NCI-H146 treated with DMSO at 0.1 percent for 48 hours (cell line): Measurements from ENCODE around the gene PTMS.

ENCODE experiments used
- DNase-seq: peaks from one replicate; lab custom pipeline; 2025; ENCODE audit not compliant: unreplicated experiment; lab: John Stamatoyannopoulos, UW

The PTMS gene

DNA sequence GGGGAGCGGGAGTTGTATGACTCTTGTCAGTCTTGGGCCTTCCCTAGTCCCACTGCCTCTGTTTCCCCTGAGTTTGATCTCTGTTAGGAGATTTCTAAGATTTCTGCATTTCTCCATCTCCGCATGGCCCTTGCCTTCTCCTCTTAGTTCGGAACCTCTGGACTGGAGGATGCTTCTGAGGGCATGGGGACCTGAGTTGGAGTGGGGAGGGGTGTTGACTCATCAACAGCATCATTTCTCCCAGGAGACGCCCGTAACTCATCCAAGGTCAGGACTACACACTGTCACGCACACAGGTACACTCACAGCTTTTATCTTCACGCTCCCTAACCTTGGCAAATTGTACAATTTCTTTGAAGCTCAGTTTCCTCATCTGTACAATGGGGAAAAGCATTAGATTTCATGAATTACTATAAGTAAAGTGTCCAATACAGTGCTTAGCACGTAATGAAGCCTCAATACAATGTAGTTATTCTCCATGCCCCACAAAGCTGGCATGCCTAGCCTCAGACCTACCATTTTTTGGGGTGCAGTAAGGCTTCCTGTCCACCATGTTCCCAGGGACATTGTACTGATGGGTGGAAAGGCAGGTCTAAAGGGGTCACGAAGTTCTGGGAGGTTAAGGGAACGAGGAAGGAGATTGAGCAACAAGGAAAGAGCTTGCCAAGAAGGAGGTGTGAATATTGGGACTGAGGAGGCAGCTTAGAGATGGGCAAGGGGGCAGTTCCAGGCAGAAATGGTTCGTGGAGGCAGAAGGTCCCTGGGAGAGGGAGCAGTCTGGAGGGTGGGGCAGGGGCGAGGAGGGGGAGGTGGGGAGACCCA, 5.6 kb downstream of the PTMS start:
- no peak for DNase-seq

DNA sequence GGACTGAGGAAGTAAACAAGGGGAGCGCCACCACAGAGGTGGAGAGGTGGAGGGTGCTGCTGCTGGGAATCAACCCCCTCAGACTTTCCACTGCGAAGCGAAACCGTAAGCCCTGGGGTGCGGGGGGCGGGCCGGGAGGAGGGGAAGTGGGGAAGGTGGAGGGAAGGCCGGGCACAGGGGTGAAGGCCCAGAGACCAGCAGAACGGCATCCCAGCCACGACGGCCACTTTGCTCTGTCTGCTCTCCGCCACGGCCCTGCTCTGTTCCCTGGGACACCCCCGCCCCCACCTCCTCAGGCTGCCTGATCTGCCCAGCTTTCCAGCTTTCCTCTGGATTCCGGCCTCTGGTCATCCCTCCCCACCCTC, 6.2 kb downstream of the PTMS start, which contains the start of gene LAG3:
Gene LAG3 (plus strand): TSS at position 190 of the 365 bp plus-strand sequence. CDS start 333 bp downstream, outside the sequence.
- no peak for DNase-seq

DNA sequence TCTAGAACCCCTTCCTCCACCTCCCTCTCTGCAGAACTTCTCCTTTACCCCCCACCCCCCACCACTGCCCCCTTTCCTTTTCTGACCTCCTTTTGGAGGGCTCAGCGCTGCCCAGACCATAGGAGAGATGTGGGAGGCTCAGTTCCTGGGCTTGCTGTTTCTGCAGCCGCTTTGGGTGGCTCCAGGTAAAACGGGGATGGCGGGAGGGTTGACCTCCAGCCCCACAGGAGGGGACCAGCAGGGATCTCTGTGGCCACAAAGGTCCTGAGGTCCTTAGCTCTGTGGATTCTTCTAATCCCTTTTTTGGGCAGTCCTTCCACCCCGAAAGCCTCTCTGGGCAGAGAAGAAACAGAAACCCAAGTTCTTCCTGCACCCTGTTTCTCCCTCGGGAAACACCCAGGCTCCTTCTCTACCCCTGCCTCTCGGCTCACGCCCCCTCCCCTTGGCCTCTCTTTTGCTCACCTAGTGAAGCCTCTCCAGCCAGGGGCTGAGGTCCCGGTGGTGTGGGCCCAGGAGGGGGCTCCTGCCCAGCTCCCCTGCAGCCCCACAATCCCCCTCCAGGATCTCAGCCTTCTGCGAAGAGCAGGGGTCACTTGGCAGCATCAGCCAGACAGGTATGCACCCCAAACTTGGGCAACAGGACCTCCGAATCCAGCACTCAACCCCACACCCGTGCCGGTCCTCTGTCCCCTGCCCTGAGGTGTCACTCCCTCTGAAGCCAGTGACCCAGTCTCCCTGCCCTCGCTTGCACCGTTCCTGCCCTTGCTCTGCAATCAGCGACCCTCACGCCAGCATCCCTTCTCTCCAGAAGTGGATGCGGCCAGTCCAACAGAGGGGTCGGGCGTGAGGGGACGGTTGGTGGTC, 6.8 kb downstream of the PTMS start:
- DNase-seq: no peak

DNA sequence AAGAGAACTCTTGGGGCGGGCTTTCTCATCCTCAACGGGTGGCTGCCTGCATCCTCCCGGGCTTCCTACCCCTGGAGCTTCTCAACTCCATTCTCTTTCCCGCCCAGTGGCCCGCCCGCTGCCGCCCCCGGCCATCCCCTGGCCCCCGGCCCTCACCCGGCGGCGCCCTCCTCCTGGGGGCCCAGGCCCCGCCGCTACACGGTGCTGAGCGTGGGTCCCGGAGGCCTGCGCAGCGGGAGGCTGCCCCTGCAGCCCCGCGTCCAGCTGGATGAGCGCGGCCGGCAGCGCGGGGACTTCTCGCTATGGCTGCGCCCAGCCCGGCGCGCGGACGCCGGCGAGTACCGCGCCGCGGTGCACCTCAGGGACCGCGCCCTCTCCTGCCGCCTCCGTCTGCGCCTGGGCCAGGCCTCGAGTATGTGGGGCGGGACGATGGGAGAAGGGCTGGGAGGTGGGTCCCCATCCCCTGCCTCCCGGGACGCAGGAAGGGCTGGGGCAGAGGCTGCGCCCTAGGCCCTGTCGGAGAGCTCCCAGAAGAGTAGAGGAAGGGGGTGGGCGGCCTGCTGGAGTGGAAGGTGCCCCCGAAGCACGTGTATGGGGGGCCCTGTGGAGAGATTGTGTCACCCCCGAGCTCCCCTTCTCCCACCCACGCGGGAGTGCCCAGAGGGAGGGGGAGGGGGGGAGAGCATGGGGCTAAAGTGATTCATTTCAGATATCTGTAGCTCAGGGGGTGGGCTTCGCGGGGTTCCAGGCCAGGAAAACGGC, 7.6 kb downstream of the PTMS start:
- DNase-seq: no peak

DNA sequence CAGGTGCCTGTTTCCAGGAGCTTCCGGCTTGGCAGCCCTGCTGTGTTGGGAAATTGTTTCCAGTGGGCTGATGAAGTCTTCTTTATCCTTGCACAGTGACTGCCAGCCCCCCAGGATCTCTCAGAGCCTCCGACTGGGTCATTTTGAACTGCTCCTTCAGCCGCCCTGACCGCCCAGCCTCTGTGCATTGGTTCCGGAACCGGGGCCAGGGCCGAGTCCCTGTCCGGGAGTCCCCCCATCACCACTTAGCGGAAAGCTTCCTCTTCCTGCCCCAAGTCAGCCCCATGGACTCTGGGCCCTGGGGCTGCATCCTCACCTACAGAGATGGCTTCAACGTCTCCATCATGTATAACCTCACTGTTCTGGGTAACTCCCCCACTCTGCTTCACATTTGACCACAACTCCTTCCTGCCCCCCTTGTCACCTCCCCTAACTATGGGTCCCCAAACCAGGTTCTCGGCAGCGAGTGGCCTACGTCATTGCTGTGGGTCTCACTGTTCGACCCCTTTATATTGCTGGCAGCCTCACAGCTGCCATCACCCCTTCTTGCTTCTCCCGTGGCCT, 8.4 kb downstream of the PTMS start:
- DNase-seq: no peak

DNA sequence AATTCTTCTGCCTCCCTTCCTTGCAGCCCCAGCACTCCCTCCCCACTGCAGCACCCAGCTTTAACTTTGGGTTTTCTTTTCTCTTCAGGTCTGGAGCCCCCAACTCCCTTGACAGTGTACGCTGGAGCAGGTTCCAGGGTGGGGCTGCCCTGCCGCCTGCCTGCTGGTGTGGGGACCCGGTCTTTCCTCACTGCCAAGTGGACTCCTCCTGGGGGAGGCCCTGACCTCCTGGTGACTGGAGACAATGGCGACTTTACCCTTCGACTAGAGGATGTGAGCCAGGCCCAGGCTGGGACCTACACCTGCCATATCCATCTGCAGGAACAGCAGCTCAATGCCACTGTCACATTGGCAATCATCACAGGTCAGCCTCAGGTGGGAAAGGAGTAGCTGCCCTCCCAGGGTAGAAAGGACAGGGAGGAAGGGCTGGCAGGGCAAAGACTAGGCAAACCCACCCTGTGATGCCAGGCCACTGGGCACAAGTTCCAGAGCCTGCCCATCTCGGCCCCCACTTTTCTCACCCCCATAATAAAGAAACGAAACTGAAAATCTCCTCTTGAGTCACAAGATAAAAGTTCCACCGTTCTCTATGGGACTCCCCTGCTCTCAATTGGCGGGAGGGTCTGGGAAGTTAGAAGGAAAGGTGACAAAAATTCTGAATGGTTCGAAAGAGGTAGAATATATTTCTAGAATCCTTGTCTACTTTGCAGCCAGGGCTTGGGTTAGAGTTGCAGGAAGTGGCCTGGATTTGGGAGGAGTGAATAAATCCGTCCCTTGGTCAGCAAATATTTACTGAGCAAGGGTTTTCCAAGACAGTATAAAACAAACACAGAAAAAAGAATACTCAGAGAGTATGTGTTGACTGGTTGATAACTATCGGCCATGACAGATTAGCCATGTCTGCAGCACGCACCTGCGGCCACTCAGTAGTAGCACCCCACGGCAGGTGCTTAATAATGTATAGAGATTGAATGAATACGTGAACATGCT, 9.3 kb downstream of the PTMS start:
- no peak for DNase-seq

DNA sequence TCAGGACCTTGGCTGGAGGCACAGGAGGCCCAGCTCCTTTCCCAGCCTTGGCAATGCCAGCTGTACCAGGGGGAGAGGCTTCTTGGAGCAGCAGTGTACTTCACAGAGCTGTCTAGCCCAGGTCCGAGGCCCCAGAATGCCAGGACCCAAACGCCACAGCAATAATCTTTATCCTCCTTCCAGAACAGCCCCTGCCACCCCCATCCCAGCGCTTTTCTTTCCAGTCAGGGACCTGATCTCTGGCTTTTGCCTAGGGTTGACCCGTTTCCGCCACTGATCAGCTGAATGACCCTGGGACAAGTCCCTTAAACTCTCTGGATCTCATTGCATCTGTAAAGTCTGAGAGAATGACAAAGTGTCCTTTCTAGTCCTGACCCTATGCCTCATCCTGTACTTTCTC, 11.2 kb downstream of the PTMS start:
- no peak for DNase-seq

DNA sequence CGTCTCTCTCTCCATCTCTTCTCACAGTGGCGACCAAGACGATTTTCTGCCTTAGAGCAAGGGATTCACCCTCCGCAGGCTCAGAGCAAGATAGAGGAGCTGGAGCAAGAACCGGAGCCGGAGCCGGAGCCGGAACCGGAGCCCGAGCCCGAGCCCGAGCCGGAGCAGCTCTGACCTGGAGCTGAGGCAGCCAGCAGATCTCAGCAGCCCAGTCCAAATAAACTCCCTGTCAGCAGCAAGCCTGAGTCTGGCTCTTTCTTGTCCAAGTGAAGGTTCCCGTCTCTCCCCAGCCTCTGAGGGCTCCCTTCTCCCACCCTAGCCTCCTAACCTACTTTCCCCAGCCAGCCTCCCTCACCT, 12.0 kb downstream of the PTMS start:
- DNase-seq: no peak

DNA sequence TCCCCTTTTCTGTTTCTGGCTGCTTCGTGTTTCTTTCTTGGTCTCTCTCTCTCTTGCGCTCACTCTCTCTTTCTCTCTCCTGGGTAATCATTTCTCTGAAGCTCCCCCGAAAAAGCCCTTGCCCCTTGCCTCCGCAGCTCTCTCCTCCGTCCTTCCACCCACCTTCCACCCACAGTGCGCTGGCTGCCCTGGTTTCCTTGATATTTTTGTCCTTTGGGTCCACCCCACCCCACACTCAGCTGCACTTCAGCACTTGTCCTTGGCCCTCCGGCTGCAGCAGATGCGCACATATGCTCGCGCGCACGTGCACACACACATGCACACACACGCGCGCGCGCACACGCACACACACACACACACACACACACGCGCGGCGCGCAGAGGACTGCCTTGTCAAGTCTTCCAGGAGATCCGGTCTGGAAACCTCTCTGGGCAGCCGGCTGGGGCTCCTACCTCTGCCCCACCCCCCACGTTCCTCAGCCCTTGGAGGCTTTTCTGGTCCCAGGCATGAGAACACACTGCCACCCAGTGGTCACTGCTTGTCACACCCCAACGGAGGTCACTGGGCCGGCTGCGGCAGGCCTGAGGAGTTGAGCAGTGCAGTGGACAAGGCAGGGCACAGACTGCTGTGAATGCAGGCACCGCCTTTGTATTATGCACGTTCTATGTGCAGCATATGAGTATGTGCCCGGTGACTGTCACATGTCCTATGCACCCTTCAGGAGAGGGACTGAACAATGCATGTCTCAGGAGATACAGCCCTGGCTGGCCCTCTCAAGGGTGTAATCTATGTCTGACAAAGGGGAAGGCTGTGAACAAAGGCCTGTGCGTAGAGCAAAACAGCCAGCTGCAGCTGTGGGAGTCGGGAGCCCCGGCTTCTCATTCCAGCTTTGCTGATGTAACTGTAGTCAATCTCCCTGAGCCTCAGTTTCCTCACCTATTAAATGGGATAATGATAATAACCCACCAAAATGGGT, 12.7 kb downstream of the PTMS start:
- DNase-seq: peak; percentile 96

DNA sequence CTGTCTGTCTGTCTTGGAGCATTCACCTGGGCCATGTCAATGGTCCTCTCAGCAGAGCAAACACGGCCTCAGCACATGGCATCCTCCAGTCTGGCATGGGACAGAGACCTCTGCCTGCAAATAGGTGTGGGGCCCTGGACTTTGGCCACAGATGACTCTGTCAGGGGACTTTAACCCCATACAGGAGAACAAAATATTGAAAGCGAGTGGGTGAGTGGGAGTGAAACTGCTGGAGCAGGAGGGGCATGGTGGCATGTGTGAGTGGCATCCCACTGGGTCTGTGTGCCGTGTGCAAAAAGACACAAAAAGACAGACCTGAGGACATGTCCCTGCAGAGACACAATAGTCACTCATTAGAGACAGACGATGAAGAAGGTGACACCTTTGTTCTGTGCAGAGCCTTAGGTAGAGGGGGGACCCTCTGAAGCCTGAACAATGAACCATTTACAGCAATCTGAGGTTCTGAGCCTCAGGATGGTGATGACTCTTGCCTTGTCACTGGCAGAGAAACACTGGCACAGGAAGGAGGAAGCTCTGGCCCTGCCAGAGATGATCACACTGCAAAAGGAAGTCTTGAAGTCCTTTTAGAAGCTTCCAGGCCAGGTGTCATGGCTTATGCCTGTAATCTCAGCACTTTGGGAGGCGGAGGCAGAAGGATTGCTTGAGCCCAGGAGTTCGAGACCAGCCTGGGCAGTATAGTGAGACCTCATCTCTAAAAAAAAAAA, 13.7 kb downstream of the PTMS start:
- DNase-seq: no peak

DNA sequence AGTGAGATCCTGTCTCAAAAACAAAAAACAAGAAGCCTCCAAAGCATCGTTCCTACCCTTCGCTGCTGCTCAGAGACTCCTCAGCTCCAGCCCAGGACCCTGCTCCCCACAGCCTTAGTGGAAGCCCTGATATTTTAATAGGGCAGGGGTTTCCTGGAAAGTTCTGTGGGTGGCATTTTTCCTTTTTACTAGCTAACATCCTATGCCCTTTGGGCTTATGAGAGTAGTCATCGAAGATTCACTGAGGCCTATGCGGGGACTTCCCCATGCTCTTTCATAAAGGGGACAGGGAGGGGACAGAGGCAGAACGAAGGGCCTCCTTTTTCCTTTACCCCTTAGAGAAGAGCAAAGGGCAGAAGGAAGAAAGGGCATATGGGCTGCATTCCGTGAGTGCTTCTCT, 14.4 kb downstream of the PTMS start:
- no peak for DNase-seq

DNA sequence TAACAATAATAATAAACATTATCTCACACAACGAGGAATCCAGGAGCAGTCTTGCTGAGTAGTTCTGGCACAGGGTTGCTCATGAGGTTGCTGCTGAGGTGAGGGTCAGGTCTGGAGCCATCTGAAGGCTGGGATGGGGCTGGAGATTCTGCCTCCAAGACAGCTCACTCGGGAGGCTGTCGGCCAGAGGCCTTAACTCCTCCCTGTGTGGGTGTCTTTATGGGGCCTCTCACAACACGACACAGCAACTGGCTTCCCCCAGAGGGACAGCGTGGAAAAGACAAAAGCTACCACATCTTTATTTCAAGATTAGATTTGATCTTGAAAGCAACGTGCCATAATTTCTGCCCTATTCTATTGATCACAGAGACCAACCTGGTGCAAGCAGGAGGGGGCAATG, 16.0 kb downstream of the PTMS start:
- DNase-seq: no peak

DNA sequence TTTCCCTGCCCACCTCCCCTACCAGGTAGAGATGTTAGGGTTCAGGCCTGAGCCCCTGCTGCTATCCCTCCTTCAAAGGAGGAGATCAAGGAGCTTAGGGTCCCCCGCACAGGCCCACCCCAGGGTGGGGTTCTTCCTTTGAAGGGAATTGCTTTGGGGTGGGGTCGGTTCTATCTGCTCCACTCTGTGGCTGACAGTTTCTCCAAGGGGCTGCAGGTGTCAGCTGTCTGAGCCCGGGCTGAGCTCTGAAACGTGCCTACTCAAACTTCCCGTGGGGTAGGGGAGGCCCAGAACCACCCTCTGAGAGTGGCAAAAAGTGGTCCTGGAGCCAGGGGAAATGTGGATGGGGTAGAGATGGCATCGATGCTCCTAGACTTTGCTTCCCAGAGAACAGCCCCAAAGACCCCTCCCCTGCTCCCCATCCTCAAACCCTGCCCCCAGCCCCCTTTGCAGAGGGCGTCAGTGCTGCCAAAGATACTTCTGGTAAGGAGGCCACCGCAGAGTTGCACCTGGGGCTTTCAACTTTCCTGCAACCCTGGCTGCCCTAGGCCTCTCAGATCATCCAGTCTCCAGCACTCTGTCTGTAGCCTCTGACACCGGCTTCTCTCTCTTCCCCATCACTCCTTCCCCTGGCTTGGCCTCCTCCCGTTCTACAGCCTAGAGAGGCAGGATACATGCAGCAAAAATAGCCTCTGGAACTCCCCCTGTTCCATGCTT, 16.8 kb downstream of the PTMS start:
- no peak for DNase-seq

DNA sequence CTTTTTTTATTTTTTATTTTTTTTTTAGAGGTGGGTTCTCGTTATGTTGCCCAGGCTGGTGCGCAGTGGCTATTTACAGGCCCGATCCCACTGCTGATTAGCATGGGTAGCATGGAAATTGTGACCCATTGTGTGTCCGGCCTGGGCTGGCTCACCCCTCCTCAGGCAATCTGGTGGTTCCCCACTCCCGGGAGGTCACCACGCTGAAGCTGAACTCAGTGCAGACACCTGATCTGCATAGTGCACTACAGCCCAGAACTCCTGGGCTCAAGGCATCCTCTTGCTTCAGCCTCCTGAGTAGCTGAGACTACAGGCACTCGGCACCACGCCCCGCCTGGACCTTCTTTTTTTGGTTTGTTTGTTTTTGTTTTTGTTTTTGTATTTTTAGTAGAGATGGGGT, 17.7 kb downstream of the PTMS start:
- DNase-seq: no peak

DNA sequence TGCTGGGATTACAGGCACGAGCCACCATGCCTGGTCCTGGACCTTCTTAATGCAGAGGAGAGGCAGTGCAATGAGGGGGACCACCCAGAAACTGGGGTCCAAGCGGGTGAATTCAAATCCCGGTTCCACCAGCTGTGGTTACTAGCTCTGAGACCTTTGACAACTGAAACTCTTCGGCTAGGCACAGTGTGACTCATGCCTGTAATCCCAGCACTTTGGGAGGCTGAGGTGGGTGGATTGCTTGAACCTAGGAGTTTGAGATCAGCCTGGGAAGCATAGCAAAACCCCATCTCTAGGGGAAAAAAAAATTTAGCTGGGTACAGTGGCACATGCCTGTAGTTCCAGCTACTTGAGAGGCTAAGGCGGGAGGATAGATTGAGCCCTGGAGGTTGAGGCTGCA, 18.1 kb downstream of the PTMS start:
- no peak for DNase-seq

DNA sequence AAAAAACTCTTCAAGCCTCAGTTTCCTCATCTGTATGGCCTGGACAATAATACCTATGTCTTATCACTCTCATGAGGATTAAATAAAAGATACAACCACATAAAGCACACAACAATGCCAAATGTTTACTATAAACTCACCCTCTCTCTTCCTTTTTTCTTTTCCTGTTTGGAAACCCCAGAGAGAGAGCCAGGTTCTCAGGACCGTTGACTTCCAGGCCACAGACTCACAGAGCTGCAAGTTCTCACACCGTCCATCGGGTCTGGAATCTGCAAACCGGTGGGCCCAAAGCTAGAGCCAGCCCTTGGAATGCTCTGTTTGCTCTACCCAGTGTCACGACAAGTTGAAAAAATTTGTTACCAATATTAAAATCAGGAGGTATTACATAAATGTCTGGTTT, 18.6 kb downstream of the PTMS start:
- DNase-seq: no peak

DNA sequence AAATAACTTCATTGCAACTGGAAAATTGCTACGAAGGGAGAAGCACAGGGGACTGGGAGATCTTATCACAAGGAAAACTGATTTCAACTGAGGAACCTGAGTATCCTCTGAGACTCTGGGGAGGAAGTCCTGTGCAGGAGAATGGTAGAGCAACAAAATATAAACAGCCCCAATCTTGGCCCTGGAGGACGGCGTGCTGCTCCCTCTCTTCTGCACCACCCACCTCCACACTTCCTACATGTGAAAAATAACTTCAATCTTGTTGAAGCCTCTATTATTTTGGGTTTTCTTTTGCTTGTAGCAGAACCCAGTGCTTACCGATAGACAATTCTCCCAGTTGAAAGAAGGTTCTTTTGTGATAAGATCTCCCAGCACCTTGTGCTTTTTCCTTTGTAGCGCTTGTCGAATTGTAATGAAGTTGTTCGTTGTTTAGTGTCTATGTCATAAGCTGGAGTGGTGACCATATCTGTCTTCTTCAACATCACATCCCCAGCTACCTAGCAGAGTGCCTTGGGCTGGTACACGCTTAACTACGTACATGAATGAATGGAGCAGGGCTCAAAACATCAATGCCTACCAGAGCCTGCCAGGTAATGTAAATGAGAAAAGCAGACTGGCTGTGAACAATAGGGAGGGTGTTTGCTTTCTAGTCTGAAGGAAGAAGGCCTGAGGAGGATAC, 20.4 kb downstream of the PTMS start:
- no peak for DNase-seq
